GM10266 (cell line): ENCODE measurements around the gene SLC25A4.
"Not testable (repeated sequence)": the region's sequence is repeated elsewhere in the genome, so short reads cannot be mapped to it uniquely, and the experiment has no call there.

ENCODE experiments used
- DNase-seq: peaks from one replicate; pipeline ENCODE4 v3.0.0; 2012; ENCODE audit errors: extremely low spot score
- CTCF ChIP-seq: IDR thresholded peaks from 2 replicates; pipeline ENCODE4 v1.5.1; 2012; ENCODE audit warnings: mild to moderate bottlenecking, low read depth; ENCODE audit not compliant: control insufficient read depth, insufficient read depth; ENCODE audit errors: missing control alignments

The SLC25A4 gene

GRCh38 chr4:185101354-185101890 is 41.6 kb upstream of the SLC25A4 start:
- no peak for TF ChIP-seq CTCF
- no peak for DNase-seq

GRCh38 chr4:185104733-185105132 is 38.3 kb upstream of the SLC25A4 start:
- no peak for DNase-seq
- TF ChIP-seq CTCF: no peak

- no peak for DNase-seq
- no peak for TF ChIP-seq CTCF
These were observed 36.7 kb upstream of the SLC25A4 start for GRCh38 chr4:185106353-185106752.

GRCh38 chr4:185107574-185107973 is 35.5 kb upstream of the SLC25A4 start:
- DNase-seq: not testable (repeated sequence)

- TF ChIP-seq CTCF: no peak
- no peak for DNase-seq
These were observed 34.9 kb upstream of the SLC25A4 start for GRCh38 chr4:185108185-185108584.

- DNase-seq: no peak
- no peak for TF ChIP-seq CTCF
These were observed 34.4 kb upstream of the SLC25A4 start for GRCh38 chr4:185108669-185109068.

- no peak for DNase-seq
- TF ChIP-seq CTCF: no peak
These were observed 33.3 kb upstream of the SLC25A4 start for GRCh38 chr4:185109736-185110135.

GRCh38 chr4:185110375-185110823 is 32.7 kb upstream of the SLC25A4 start:
- no peak for DNase-seq
- TF ChIP-seq CTCF: no peak
